A673 (cell line): Measurements from ENCODE around the gene FGF12.

Experiments
- CTCF ChIP-seq: fragments of 300-800, 200-600 bp; sonication (generic); conservative IDR thresholded peaks from 2 replicates; pipeline ENCODE4 v1.5.1; 2017; ENCODE audit warnings: low read depth, mild to moderate bottlenecking, antibody characterized with exemption, low read length, moderate library complexity, mixed read lengths
- EZH2 ChIP-seq: fragments of 200-600 bp; sonication (generic); IDR thresholded peaks from 2 replicates; pipeline ENCODE4 v1.6.1; 2017; ENCODE audit warnings: borderline replicate concordance, low read depth, mild to moderate bottlenecking, mixed read lengths, antibody characterized with exemption, low read length; ENCODE audit not compliant: poor library complexity, severe bottlenecking

- no peak for TF ChIP-seq CTCF
- no peak for TF ChIP-seq EZH2
These were observed 605.4 kb downstream of the FGF12 start for GRCh38 chr3:192121923-192122322.
